Fibroblast of the aortic adventitia (primary cell): ENCODE measurements around the gene FAAH. TPM values are rescaled to one million over a fixed set of nuclear protein-coding genes. Genes with fewer than 3 reads are reported as not detected.

ENCODE experiments used
- DNase-seq: peaks from one replicate; pipeline ENCODE4 v3.0.0-alpha.2; 2010; ENCODE audit warnings: low read depth
- H3K4me3 ChIP-seq: 2 replicates; pipeline ENCODE4 v1.5.1; 2011; ENCODE audit warnings: low read depth, mild to moderate bottlenecking, control low read depth, low read length, moderate library complexity
- CTCF ChIP-seq: IDR thresholded peaks from 2 replicates; pipeline ENCODE4 v1.5.1; 2011; ENCODE audit warnings: mild to moderate bottlenecking, low read length, control low read depth, inconsistent platforms; ENCODE audit not compliant: insufficient read depth
- total RNA-seq: library from RNA; depleted of rRNA; stranded (reverse); fragments of >200 nt; gene quantifications from 2 replicates; pipeline ENCODE4 v1.2.3, GENCODE V29; 2012; ENCODE audit warnings: low replicate concordance

Gene FAAH
- total RNA-seq, 1 donor, result 0.18 TPM

- peak overlapping the region; percentile 17 for H3K4me3 ChIP-seq
- no peak for TF ChIP-seq CTCF
- no peak for DNase-seq
These were observed 54.2 kb downstream of the FAAH start for GRCh38 chr1:46448109-46448911.

- no peak for TF ChIP-seq CTCF
- no peak overlapping the region for H3K4me3 ChIP-seq
- DNase-seq, result no peak
These were observed 55.4 kb downstream of the FAAH start for GRCh38 chr1:46449223-46450159.

GRCh38 chr1:46450160-46450517, 56.0 kb downstream of the FAAH start:
- DNase-seq, result no peak
- H3K4me3 ChIP-seq, result no peak overlapping the region
- no peak for TF ChIP-seq CTCF

GRCh38 chr1:46451948-46452930, 58.1 kb downstream of the FAAH start:
- no peak for TF ChIP-seq CTCF
- H3K4me3 ChIP-seq, result no peak overlapping the region
- DNase-seq, result no peak

GRCh38 chr1:46452931-46453325, 58.8 kb downstream of the FAAH start:
- no peak for DNase-seq
- no peak for TF ChIP-seq CTCF
- H3K4me3 ChIP-seq, result no peak overlapping the region

- TF ChIP-seq CTCF, result no peak
- no peak for DNase-seq
- no peak overlapping the region for H3K4me3 ChIP-seq
These were observed 59.3 kb downstream of the FAAH start for GRCh38 chr1:46453449-46453848.
